ENCODE data around the gene NEUROG1. TPM values are rescaled to one million over a fixed set of nuclear protein-coding genes. Genes with fewer than 3 reads are reported as not detected.

The NEUROG1 gene
- total RNA-seq, 1 experiment from 2014 or later, result not detected

- Mint-ChIP-seq H3K27ac (ENCODE audit: low read depth, unreplicated experiment) (peak overlapping the region; percentile 94), H3K4me1 (ENCODE audit: insufficient read depth, unreplicated experiment) (peaks cover 62% of the 10 kb centered on the region), H3K9me3 (ENCODE audit: unreplicated experiment) (no peaks in the 10 kb centered on the region), H3K27me3 (ENCODE audit: insufficient read depth, unreplicated experiment) (no peaks in the 10 kb centered on the region), H3K4me3 (ENCODE audit: unreplicated experiment) (peak overlapping the region; percentile 10), H3K36me3 (ENCODE audit: insufficient read depth, unreplicated experiment) (peaks cover 6% of the 10 kb centered on the region)
- ChIA-PET POLR2A (interaction anchor here (0.5 to 2.1 kb wide), 13 partner anchors 9 to 1317 kb away, joined by 3 to 13 read pairs (median 4); no protein-coding TSS in a partner anchor), CTCF (interaction anchor here (0.5 to 11.2 kb wide), 9 partner anchors 13 to 337 kb away, joined by 3 to 96 read pairs (median 4); no protein-coding TSS in a partner anchor)
- TSS peak; percentile 44 for BruUV-seq (replicated peaks)
- intact Hi-C loops (cut with micrococcal nuclease), result loop anchor here (1.0 to 2.0 kb wide), 2 partner anchors 13 to 27 kb away; no protein-coding TSS in a partner anchor
- peak; percentile 98 for DNase-seq (ENCODE audit: unreplicated experiment)
- TF ChIP-seq CTCF (IDR thresholded peaks at IDR 0.05; ENCODE audit: unreplicated experiment), result no peak
These were observed 42.2 kb downstream of the NEUROG1 start for GRCh38 chr5:135493406-135494180.

- no TSS peak for BruUV-seq (replicated peaks)
- Mint-ChIP-seq H3K27me3 (ENCODE audit: insufficient read depth, unreplicated experiment) (no peaks in the 10 kb centered on the region), H3K4me1 (ENCODE audit: insufficient read depth, unreplicated experiment) (peaks cover 50% of the 10 kb centered on the region), H3K4me3 (ENCODE audit: unreplicated experiment) (peak overlapping the region; percentile 45), H3K9me3 (ENCODE audit: unreplicated experiment) (no peaks in the 10 kb centered on the region), H3K27ac (ENCODE audit: low read depth, unreplicated experiment) (peak overlapping the region; percentile 94), H3K36me3 (ENCODE audit: insufficient read depth, unreplicated experiment) (peaks cover 6% of the 10 kb centered on the region)
- ChIA-PET CTCF (interaction anchor here (0.5 to 11.2 kb wide), 11 partner anchors 18 to 1620 kb away, joined by 3 to 96 read pairs (median 5); no protein-coding TSS in a partner anchor), POLR2A (interaction anchor here (0.5 to 2.1 kb wide), 11 partner anchors 9 to 1316 kb away, joined by 3 to 13 read pairs (median 4); no protein-coding TSS in a partner anchor)
- intact Hi-C loops (cut with micrococcal nuclease), result loop anchor here (2.0 kb wide), 1 partner anchor 25 kb away; no protein-coding TSS in a partner anchor
- peak; percentile 97 for DNase-seq (ENCODE audit: unreplicated experiment)
- peak; percentile 2 for TF ChIP-seq CTCF (IDR thresholded peaks at IDR 0.05; ENCODE audit: unreplicated experiment)
These were observed 43.5 kb downstream of the NEUROG1 start for GRCh38 chr5:135492319-135492626.

GRCh38 chr5:135491552-135492318, 44.0 kb downstream of the NEUROG1 start:
- TF ChIP-seq CTCF (IDR thresholded peaks at IDR 0.05; ENCODE audit: unreplicated experiment), result peak; percentile 9
- ChIA-PET CTCF (interaction anchor here (0.5 to 11.2 kb wide), 12 partner anchors 19 to 1621 kb away, joined by 3 to 96 read pairs (median 4); no protein-coding TSS in a partner anchor), POLR2A (interaction anchor here (0.5 to 2.1 kb wide), 11 partner anchors 8 to 665 kb away, joined by 3 to 13 read pairs (median 3); no protein-coding TSS in a partner anchor)
- peak overlapping the region; percentile 94 for H3K27ac Mint-ChIP-seq (ENCODE audit: low read depth, unreplicated experiment)
- H3K9me3 Mint-ChIP-seq (ENCODE audit: unreplicated experiment), result no peaks in the 10 kb centered on the region
- H3K27me3 Mint-ChIP-seq (ENCODE audit: insufficient read depth, unreplicated experiment), result no peaks in the 10 kb centered on the region
- no TSS peak for BruUV-seq (replicated peaks)
- intact Hi-C loops (cut with micrococcal nuclease), result loop anchor here (2.0 kb wide), 1 partner anchor 25 kb away; no protein-coding TSS in a partner anchor
- H3K36me3 Mint-ChIP-seq (ENCODE audit: insufficient read depth, unreplicated experiment), result peaks cover 6% of the 10 kb centered on the region
- H3K4me1 Mint-ChIP-seq (ENCODE audit: insufficient read depth, unreplicated experiment), result peaks cover 48% of the 10 kb centered on the region
- peak; percentile 97 for DNase-seq (ENCODE audit: unreplicated experiment)
- peak overlapping the region; percentile 45 for H3K4me3 Mint-ChIP-seq (ENCODE audit: unreplicated experiment)

All from MCF 10A (cell line).